HepG2 (cell line): ENCODE measurements around the gene PDHA1.

Experiments
- CBX5 ChIP-seq: sonication (generic); formaldehyde crosslinking; IDR thresholded peaks from 2 replicates; pipeline ENCODE4 v1.4.0; 2020; ENCODE audit warnings: missing genetic modification reagents, borderline replicate concordance
- CTCF ChIP-seq: sonication (generic); formaldehyde crosslinking; IDR thresholded peaks from 2 replicates; pipeline ENCODE4 v1.5.0; 2020; ENCODE audit warnings: mild to moderate bottlenecking, missing genetic modification reagents, moderate library complexity
- EP300 ChIP-seq, 3 experiments: sonication (generic) in 1 of 3; formaldehyde crosslinking in 1 of 3; IDR thresholded peaks; 2 replicates each; pipeline versions ENCODE4 v1.5.1 to v1.6.1; 2011 to 2020; ENCODE audit warnings: low read depth in 2 of 3, low read length in 2 of 3, borderline replicate concordance in 1 of 3, improper control_type of control experiment in 1 of 3, mild to moderate bottlenecking in 1 of 3, missing genetic modification reagents in 1 of 3, moderate library complexity in 1 of 3
- KDM5A ChIP-seq: fragments of 200-600 bp; sonication (generic); IDR thresholded peaks from 2 replicates; pipeline ENCODE4 v1.7.0; 2018; ENCODE audit warnings: antibody characterized with exemption, mild to moderate bottlenecking, low read length, borderline replicate concordance
- NFIC ChIP-seq: IDR thresholded peaks from 2 replicates; pipeline ENCODE4 v1.6.1; 2012; ENCODE audit warnings: mild to moderate bottlenecking, low read length, inconsistent platforms
- NKX3-1 ChIP-seq: sonication (generic); formaldehyde crosslinking; IDR thresholded peaks from 2 replicates; pipeline ENCODE4 v1.5.0; 2020; ENCODE audit warnings: missing genetic modification reagents
- POLR2A ChIP-seq, 2 experiments: IDR thresholded peaks; 2 replicates each; pipeline ENCODE4 v1.6.1; 2011; ENCODE audit warnings: low read depth in 2 of 2, low read length in 2 of 2, mild to moderate bottlenecking in 1 of 2, moderate library complexity in 1 of 2; ENCODE audit not compliant: insufficient read depth in 1 of 2
- RBAK ChIP-seq: sonication (generic); formaldehyde crosslinking; IDR thresholded peaks from 2 replicates; pipeline ENCODE4 v1.5.1; 2020; ENCODE audit warnings: mild to moderate bottlenecking, missing genetic modification reagents
- RELA ChIP-seq: sonication (generic); formaldehyde crosslinking; IDR thresholded peaks from 2 replicates; pipeline ENCODE4 v1.4.0; 2020; ENCODE audit warnings: missing genetic modification reagents
- THAP7 ChIP-seq: sonication (generic); formaldehyde crosslinking; IDR thresholded peaks from 2 replicates; pipeline ENCODE4 v1.8.1; 2023; ENCODE audit warnings: mild to moderate bottlenecking, missing genetic modification reagents
- THYN1 ChIP-seq: sonication (generic); formaldehyde crosslinking; IDR thresholded peaks from 2 replicates; pipeline ENCODE4 v1.8.1; 2023; ENCODE audit warnings: low read depth, mild to moderate bottlenecking, moderate library complexity, missing genetic modification reagents, borderline replicate concordance
- YY1 ChIP-seq: IDR thresholded peaks from 2 replicates; pipeline ENCODE4 v1.6.1; 2011; ENCODE audit warnings: low read length, low read depth, moderate library complexity, mild to moderate bottlenecking; ENCODE audit not compliant: insufficient read depth, insufficient replicate concordance

GRCh38 chrX:19331831-19332230, 11.9 kb upstream of the PDHA1 start:
- TF ChIP-seq CTCF = no peak
- no peak for TF ChIP-seq KDM5A
- TF ChIP-seq RBAK (CRISPR knock-in tag) = no peak
- TF ChIP-seq YY1 = no peak
- no peak for TF ChIP-seq RELA
- TF ChIP-seq CBX5 = no peak
- TF ChIP-seq POLR2A (IDR thresholded peaks at IDR 0.05; ENCODE audit: insufficient read depth in 1 of 2, low read depth in 2 of 2, low read length in 2 of 2) = no peak
- TF ChIP-seq THYN1 = no peak
- TF ChIP-seq EP300 (IDR thresholded peaks at IDR 0.05; ENCODE audit: low read depth in 2 of 2, low read length in 2 of 2) = no peak
- TF ChIP-seq EP300 (CRISPR knock-in tag; IDR thresholded peaks at IDR 0.05; ENCODE audit: borderline replicate concordance) = no peak
- no peak for TF ChIP-seq NKX3-1 (CRISPR knock-in tag)
- no peak for TF ChIP-seq NFIC
- no peak for TF ChIP-seq THAP7
